ENCODE measurements around the gene FEM1A.

DNA sequence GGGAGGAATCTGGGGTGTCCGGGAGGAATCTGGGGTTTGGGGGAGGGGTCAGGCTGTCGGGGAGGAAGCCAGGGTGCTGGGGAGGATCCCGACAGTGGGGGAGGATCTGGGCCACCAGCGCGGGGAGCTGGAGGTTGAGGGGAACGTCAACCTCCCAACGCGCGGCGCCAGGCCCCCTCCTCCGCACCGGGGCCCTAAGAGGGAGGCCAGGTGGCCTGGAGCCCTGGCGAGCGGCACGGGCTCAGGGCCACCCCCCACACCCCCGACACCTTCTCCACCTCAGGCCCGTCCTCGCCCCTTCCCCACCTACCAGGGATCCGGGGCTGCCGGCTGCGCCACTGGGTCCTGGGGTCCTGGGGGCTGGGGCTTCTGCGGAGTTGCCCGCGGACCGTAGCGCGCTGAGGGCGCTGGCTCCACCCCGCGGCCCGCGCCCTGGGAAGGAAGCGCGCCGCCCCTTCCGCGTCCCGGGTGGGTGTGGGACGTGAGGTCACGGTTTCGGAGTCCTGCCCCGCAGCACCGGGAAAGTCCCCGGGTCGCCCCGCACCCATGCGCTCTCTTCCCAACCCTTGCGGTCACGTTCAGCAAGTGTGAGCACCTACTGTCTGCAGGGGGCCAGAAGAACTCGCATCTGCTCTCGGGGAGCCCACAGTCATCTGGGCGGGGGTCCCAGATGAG lies 39.9 kb downstream of the FEM1A start, which contains the start of gene TICAM1:
- TF ChIP-seq YY1 (IDR thresholded peaks at IDR 0.05; ENCODE audit: low read depth) (no peak), FOXM1 (IDR thresholded peaks at IDR 0.05; ENCODE audit: low read depth) (no peak), EP300 (IDR thresholded peaks at IDR 0.05; ENCODE audit: borderline replicate concordance in 1 of 2, low read depth in 1 of 2, low read length in 1 of 2) (no peak), POLR2AphosphoS5 (IDR thresholded peaks at IDR 0.05; ENCODE audit: low read depth, low read length) (no peak; the same call in none of the 2 replicates), REST (IDR thresholded peaks at IDR 0.05; ENCODE audit: low read depth, low read length) (no peak), TAF1 (IDR thresholded peaks at IDR 0.05; ENCODE audit: borderline replicate concordance, low read depth, low read length) (0 out of 2 replicates have a peak, but pooled peaks have one; percentile 12), EZH2phosphoT487 (IDR thresholded peaks at IDR 0.05; ENCODE audit: borderline replicate concordance, low read depth) (no peak)
- TF ChIP-seq, protein P1, sequence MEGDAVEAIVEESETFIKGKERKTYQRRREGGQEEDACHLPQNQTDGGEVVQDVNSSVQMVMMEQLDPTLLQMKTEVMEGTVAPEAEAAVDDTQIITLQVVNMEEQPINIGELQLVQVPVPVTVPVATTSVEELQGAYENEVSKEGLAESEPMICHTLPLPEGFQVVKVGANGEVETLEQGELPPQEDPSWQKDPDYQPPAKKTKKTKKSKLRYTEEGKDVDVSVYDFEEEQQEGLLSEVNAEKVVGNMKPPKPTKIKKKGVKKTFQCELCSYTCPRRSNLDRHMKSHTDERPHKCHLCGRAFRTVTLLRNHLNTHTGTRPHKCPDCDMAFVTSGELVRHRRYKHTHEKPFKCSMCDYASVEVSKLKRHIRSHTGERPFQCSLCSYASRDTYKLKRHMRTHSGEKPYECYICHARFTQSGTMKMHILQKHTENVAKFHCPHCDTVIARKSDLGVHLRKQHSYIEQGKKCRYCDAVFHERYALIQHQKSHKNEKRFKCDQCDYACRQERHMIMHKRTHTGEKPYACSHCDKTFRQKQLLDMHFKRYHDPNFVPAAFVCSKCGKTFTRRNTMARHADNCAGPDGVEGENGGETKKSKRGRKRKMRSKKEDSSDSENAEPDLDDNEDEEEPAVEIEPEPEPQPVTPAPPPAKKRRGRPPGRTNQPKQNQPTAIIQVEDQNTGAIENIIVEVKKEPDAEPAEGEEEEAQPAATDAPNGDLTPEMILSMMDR (IDR thresholded peaks at IDR 0.05) = no peak; the same call in 1 of the 2 replicates
- TF ChIP-seq, protein P2, sequence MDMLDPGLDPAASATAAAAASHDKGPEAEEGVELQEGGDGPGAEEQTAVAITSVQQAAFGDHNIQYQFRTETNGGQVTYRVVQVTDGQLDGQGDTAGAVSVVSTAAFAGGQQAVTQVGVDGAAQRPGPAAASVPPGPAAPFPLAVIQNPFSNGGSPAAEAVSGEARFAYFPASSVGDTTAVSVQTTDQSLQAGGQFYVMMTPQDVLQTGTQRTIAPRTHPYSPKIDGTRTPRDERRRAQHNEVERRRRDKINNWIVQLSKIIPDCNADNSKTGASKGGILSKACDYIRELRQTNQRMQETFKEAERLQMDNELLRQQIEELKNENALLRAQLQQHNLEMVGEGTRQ (IDR thresholded peaks at IDR 0.05; ENCODE audit: borderline replicate concordance, low read depth, low read length) = no peak

All from SK-N-SH (cell line).